Glutamatergic neuron (in vitro differentiated cells): ENCODE data around the gene ZFP57. TPM values are rescaled to one million over a fixed set of nuclear protein-coding genes. Genes with fewer than 3 reads are reported as not detected.

Source experiments
- DNase-seq: peaks from one replicate; pipeline ENCODE4 v3.0.0; 2022
- H3K27ac Mint-ChIP-seq: one replicate; pipeline ENCODE4 v1.8.0; 2020; ENCODE audit warnings: mild to moderate bottlenecking, mixed read lengths, inconsistent platforms; ENCODE audit not compliant: unreplicated experiment
- H3K27me3 Mint-ChIP-seq: one replicate; pipeline ENCODE4 v1.8.0; 2020; ENCODE audit warnings: mild to moderate bottlenecking, moderate library complexity, mixed read lengths, inconsistent platforms; ENCODE audit not compliant: unreplicated experiment
- H3K36me3 Mint-ChIP-seq: one replicate; pipeline ENCODE4 v1.8.0; 2020; ENCODE audit warnings: mild to moderate bottlenecking, mixed read lengths, inconsistent platforms; ENCODE audit not compliant: unreplicated experiment
- H3K4me1 Mint-ChIP-seq: one replicate; pipeline ENCODE4 v1.8.0; 2020; ENCODE audit warnings: mild to moderate bottlenecking, low read depth, mixed read lengths, inconsistent platforms; ENCODE audit not compliant: unreplicated experiment
- H3K4me3 Mint-ChIP-seq: one replicate; pipeline ENCODE4 v1.8.0; 2020; ENCODE audit warnings: mild to moderate bottlenecking, mixed read lengths, inconsistent platforms; ENCODE audit not compliant: unreplicated experiment
- H3K9me3 Mint-ChIP-seq: one replicate; pipeline ENCODE4 v1.8.0; 2020; ENCODE audit warnings: mild to moderate bottlenecking, moderate library complexity, mixed read lengths, inconsistent platforms; ENCODE audit not compliant: unreplicated experiment
- total RNA-seq: library from RNA; stranded (reverse); fragmentation: NEBNext Ultra II Directional; extraction: Animal tissue kit (Norgen Biotek cat#: 25700); gene quantifications from one replicate; pipeline ENCODE4 v1.2.1, GENCODE V29; 2021; ENCODE audit not compliant: unreplicated experiment
- TF ChIP-seq, protein P1 (sequence below): fragments of 200-600 bp; sonication (generic); IDR thresholded peaks from one replicate; pipeline ENCODE4 v1.5.0; 2021; ENCODE audit not compliant: partially characterized antibody, unreplicated experiment

ZFP57 gene
- total RNA-seq, 1 donor from 2014 or later: not detected

DNA sequence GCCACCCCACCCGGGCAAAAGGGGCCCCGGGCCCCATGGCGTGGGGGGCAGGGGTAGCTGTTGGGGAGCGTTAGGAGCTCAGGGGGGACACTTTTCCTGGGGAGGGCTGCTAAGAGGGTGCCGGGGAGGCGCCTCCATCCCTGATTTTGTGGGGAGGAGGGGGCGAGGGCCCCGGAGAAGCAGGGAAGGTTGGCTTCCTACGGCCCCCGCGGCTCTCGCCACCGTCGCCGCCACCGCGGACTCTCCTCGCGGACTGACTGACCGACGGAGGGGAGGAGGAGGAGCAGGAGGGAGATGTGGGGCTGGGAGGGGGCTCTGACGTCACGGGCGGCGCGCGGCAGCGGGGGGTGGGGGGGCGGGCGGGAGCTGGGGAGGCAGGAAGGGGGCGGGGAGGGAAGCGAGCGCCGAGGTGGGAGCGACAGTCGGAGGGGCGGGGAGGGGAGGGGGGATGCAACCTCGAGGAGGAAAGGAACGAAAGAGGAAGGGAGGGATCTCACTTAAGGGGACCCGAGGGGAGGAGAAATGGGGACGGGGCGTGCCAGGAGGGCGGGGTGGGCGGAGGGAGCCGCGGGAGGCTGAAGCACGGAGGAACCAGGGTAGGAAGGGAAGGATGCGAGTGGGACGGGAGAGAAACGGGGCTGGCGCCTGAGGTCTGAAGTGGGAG, 53.1 kb downstream of the ZFP57 start:
- peaks cover 38% of the 10 kb centered on the region for H3K4me1 Mint-ChIP-seq

DNA sequence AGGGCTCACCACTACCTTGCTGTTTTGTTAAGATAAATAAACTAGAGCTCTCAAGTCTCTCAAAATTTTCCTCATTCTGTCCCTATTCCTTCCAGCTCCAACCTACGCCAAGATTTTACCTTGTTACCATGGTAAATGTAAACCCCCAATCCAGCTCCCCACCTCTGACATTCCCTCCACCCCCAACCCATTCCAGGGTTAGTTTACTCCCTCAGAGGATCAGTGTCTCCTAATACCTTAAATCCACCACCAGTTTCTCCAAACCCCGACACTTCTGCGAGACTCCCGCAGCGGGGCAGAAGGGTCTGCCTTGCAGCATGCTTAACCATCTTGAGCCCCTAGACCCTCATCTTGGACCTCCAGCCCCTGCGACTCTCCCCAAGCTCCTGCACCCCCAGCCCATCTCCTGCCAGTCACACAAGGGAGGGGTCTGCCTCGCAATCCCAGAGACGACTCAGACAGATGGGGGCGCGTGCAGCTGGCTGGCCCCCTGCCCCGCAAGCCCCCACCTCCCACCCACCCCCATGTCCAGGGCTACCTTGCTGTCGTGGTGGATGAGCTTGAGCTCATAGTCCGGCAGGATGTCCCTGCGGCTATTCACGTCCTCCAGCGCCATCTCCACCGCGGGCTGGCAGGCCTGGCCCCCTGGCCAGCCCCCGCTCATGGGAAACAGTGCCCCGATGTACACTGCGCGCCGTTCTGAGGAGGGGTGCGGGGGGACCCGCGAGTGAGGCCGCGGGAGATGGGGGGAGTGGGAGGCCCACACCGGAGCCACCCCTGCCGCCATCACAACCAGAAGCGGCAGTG, 53.8 kb downstream of the ZFP57 start:
- TF ChIP-seq, protein P1, sequence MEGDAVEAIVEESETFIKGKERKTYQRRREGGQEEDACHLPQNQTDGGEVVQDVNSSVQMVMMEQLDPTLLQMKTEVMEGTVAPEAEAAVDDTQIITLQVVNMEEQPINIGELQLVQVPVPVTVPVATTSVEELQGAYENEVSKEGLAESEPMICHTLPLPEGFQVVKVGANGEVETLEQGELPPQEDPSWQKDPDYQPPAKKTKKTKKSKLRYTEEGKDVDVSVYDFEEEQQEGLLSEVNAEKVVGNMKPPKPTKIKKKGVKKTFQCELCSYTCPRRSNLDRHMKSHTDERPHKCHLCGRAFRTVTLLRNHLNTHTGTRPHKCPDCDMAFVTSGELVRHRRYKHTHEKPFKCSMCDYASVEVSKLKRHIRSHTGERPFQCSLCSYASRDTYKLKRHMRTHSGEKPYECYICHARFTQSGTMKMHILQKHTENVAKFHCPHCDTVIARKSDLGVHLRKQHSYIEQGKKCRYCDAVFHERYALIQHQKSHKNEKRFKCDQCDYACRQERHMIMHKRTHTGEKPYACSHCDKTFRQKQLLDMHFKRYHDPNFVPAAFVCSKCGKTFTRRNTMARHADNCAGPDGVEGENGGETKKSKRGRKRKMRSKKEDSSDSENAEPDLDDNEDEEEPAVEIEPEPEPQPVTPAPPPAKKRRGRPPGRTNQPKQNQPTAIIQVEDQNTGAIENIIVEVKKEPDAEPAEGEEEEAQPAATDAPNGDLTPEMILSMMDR: no peak
- H3K27ac Mint-ChIP-seq: peak overlapping the region; percentile 25
- H3K9me3 Mint-ChIP-seq: peaks cover 15% of the 10 kb centered on the region

More for the DNA sequence above, 53.1 kb downstream of the ZFP57 start:
- Mint-ChIP-seq H3K27ac (no peak overlapping the region), H3K36me3 (peaks cover 40% of the 10 kb centered on the region), H3K27me3 (peaks cover 17% of the 10 kb centered on the region), H3K4me3 (peak overlapping the region; percentile 94), H3K9me3 (peaks cover 12% of the 10 kb centered on the region)
- peak; percentile 72 for DNase-seq
- TF ChIP-seq, protein P1: no peak

GRCh38 chr6:29625337-29625930, 55.5 kb downstream of the ZFP57 start:
- Mint-ChIP-seq H3K27me3 (peaks cover 13% of the 10 kb centered on the region), H3K4me1 (peaks cover 38% of the 10 kb centered on the region), H3K27ac (no peak overlapping the region), H3K36me3 (peaks cover 47% of the 10 kb centered on the region), H3K4me3 (peak overlapping the region; percentile 1), H3K9me3 (peaks cover 14% of the 10 kb centered on the region)
- TF ChIP-seq, protein P1: no peak
- DNase-seq: no peak

More for the DNA sequence above, 53.8 kb downstream of the ZFP57 start:
- Mint-ChIP-seq H3K36me3 (peaks cover 42% of the 10 kb centered on the region), H3K4me3 (peak overlapping the region; percentile 79), H3K4me1 (peaks cover 39% of the 10 kb centered on the region), H3K27me3 (peaks cover 18% of the 10 kb centered on the region)
- no peak for DNase-seq

DNA sequence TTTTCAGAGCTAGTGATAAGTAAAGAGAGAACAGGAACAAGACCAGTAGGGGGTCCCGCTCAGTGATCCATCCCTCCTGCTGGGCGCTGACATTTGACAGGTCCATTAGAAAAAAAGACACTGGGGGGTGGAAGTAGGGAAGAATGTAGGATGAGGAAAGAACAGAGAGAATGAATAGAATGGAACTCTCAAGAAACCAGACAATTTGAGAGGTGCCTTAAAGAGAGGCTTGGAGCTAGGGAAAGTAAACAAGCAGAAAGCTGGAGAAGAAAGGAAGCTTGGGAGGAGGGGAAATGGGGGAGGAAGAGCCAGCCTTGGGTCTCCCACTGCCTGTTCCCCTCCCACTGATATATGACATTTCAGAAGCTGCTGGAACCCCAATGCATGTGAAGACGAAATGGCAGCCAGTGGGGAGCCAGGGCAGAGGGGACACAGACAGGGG, 56.4 kb downstream of the ZFP57 start:
- Mint-ChIP-seq H3K36me3 (peaks cover 48% of the 10 kb centered on the region), H3K9me3 (peaks cover 13% of the 10 kb centered on the region), H3K27ac (no peak overlapping the region), H3K4me1 (peaks cover 31% of the 10 kb centered on the region), H3K27me3 (peaks cover 13% of the 10 kb centered on the region), H3K4me3 (peak overlapping the region; percentile 27)
- TF ChIP-seq, protein P1: no peak
- no peak for DNase-seq

Other genes with a start within 250 kb of the ZFP57 start
- gene OR10C1, start 241.8 kb downstream of the ZFP57 start, total RNA-seq: not detected
- not detected for gene OR11A1, start 224.1 kb downstream of the ZFP57 start, total RNA-seq
- not detected for gene OR2H1, start 224.0 kb downstream of the ZFP57 start, total RNA-seq
- not detected for gene MAS1L, start 193.2 kb downstream of the ZFP57 start, total RNA-seq
- not detected for gene UBD, start 121.4 kb downstream of the ZFP57 start, total RNA-seq
- gene OR2H2, start 96.0 kb downstream of the ZFP57 start, total RNA-seq: not detected
- 158 TPM for gene GABBR1, start 48.0 kb downstream of the ZFP57 start, total RNA-seq
- gene MOG, start 24.1 kb downstream of the ZFP57 start, total RNA-seq: not detected
- 1.9 TPM for gene HLA-F, start 42.3 kb upstream of the ZFP57 start, total RNA-seq
- not detected for gene HLA-G, start 146.7 kb upstream of the ZFP57 start, total RNA-seq